ENCODE results near the gene ABCC10. TPM values are rescaled to one million over a fixed set of nuclear protein-coding genes. Genes with fewer than 3 reads are reported as not detected.
"Not testable (repeated sequence)": the region's sequence is repeated elsewhere in the genome, so short reads cannot be mapped to it uniquely, and the experiment has no call there.

Gene ABCC10
- total and polyA plus RNA-seq, 2 donors from 2014 or later, result 12.0 to 30.2 TPM

- Histone ChIP-seq H3K9me3 (ENCODE audit: control insufficient read depth in 2 of 3, insufficient read depth in 1 of 3, low read length in 3 of 3) (no peaks in the 10 kb centered on the region), H3K36me3 (ENCODE audit: control insufficient read depth in 2 of 3, insufficient read depth in 3 of 3, low read length in 3 of 3) (peaks cover 5 to 37% (median 26%) of the 10 kb centered on the region in 3 donors), H3K4me3 (ENCODE audit: low read length in 3 of 3) (no peak overlapping the region), H3K27me3 (ENCODE audit: control insufficient read depth, insufficient read depth, low read length) (no peaks in the 10 kb centered on the region), H3K27ac (ENCODE audit: low read depth in 2 of 2, low read length in 2 of 2) (no peak overlapping the region), H3K4me1 (ENCODE audit: control insufficient read depth in 2 of 3, insufficient read depth in 2 of 3, low read depth in 1 of 3, low read length in 3 of 3) (peaks cover 0 to 16% (median 16%) of the 10 kb centered on the region in 3 donors), H3K9ac (ENCODE audit: low read length in 3 of 3) (no peak overlapping the region)
- intact Hi-C loops (cut with DNase I), result no loop called here
- DNase-seq (peak in 1 of 5 donors; percentile 29), FAIRE-seq (no peak)
- no peak for TF ChIP-seq CTCF (IDR thresholded peaks at IDR 0.05; ENCODE audit: borderline replicate concordance, extremely low read depth, insufficient read depth)
Measured at GRCh38 chr6:43497129-43497396, 69.7 kb downstream of the ABCC10 start.

GRCh38 chr6:43497689-43498088 lies 70.3 kb downstream of the ABCC10 start:
- no peak for FAIRE-seq
- H3K9ac ChIP-seq (ENCODE audit: low read length in 3 of 3), result no peak overlapping the region
- no peaks in the 10 kb centered on the region for H3K27me3 ChIP-seq (ENCODE audit: control insufficient read depth, insufficient read depth, low read length)
- H3K4me1 ChIP-seq (ENCODE audit: control insufficient read depth in 2 of 3, insufficient read depth in 2 of 3, low read depth in 1 of 3, low read length in 3 of 3), result peaks cover 0 to 15% (median 12%) of the 10 kb centered on the region in 3 donors
- no peaks in the 10 kb centered on the region for H3K9me3 ChIP-seq (ENCODE audit: control insufficient read depth in 2 of 3, insufficient read depth in 1 of 3, low read length in 3 of 3)
- H3K4me3 ChIP-seq (ENCODE audit: low read length in 3 of 3), result no peak overlapping the region
- intact Hi-C loops (cut with DNase I), result no loop called here
- DNase-seq, result peak in 3 of 5 donors; percentile 23 to 42 (median 31)
- peaks cover 5 to 44% (median 32%) of the 10 kb centered on the region in 3 donors for H3K36me3 ChIP-seq (ENCODE audit: control insufficient read depth in 2 of 3, insufficient read depth in 3 of 3, low read length in 3 of 3)
- TF ChIP-seq CTCF (IDR thresholded peaks at IDR 0.05; ENCODE audit: borderline replicate concordance, extremely low read depth, insufficient read depth), result no peak
- no peak overlapping the region for H3K27ac ChIP-seq (ENCODE audit: low read depth in 2 of 2, low read length in 2 of 2)

- H3K4me3 ChIP-seq (ENCODE audit: low read length in 3 of 3); H3K9me3 ChIP-seq (ENCODE audit: control insufficient read depth in 2 of 3, insufficient read depth in 1 of 3, low read length in 3 of 3); H3K9ac ChIP-seq (ENCODE audit: low read length in 3 of 3); H3K27ac ChIP-seq (ENCODE audit: low read depth in 2 of 2, low read length in 2 of 2); H3K27me3 ChIP-seq (ENCODE audit: control insufficient read depth, insufficient read depth, low read length); FAIRE-seq; intact Hi-C loops (cut with DNase I); DNase-seq: not testable (repeated sequence)
- Histone ChIP-seq H3K36me3 (ENCODE audit: control insufficient read depth in 2 of 3, insufficient read depth in 3 of 3, low read length in 3 of 3) (peaks cover 5 to 50% (median 32%) of the 10 kb centered on the region in 3 donors), H3K4me1 (ENCODE audit: control insufficient read depth in 2 of 3, insufficient read depth in 2 of 3, low read depth in 1 of 3, low read length in 3 of 3) (peaks cover 0 to 15% (median 10%) of the 10 kb centered on the region in 3 donors)
Measured at GRCh38 chr6:43498291-43498690, 71.0 kb downstream of the ABCC10 start.

GRCh38 chr6:43499028-43499815 lies 71.9 kb downstream of the ABCC10 start:
- Histone ChIP-seq H3K9ac (ENCODE audit: low read length in 3 of 3) (no peak overlapping the region), H3K36me3 (ENCODE audit: control insufficient read depth in 2 of 3, insufficient read depth in 3 of 3, low read length in 3 of 3) (peaks cover 5 to 55% (median 32%) of the 10 kb centered on the region in 3 donors), H3K27ac (ENCODE audit: low read depth in 2 of 2, low read length in 2 of 2) (no peak overlapping the region), H3K27me3 (ENCODE audit: control insufficient read depth, insufficient read depth, low read length) (no peaks in the 10 kb centered on the region), H3K9me3 (ENCODE audit: control insufficient read depth in 2 of 3, insufficient read depth in 1 of 3, low read length in 3 of 3) (no peaks in the 10 kb centered on the region), H3K4me3 (ENCODE audit: low read length in 3 of 3) (no peak overlapping the region), H3K4me1 (ENCODE audit: control insufficient read depth in 2 of 3, insufficient read depth in 2 of 3, low read depth in 1 of 3, low read length in 3 of 3) (peaks cover 0 to 13% (median 2%) of the 10 kb centered on the region in 3 donors)
- FAIRE-seq, result no peak
- DNase-seq, result peak in 1 of 5 donors; percentile 26
- intact Hi-C loops (cut with DNase I), result no loop called here
- no peak for TF ChIP-seq CTCF (IDR thresholded peaks at IDR 0.05; ENCODE audit: borderline replicate concordance, extremely low read depth, insufficient read depth)

Small RNA genes lying within 50 kb of the gene (microRNA-seq; reads per million reads assigned to microRNA genes)
- gene MIR6780B, result not detected

Other genes starting within 250 kb of the ABCC10 start
- 47.3 TPM for gene CUL9, start 245.3 kb upstream of the ABCC10 start, total RNA-seq
- 34.7 TPM for gene CUL9, start 245.3 kb upstream of the ABCC10 start, polyA plus RNA-seq (ENCODE audit: insufficient read depth, low read depth, low replicate concordance)
- 74.3 TPM for gene DNPH1, start 198.1 kb upstream of the ABCC10 start, total RNA-seq
- gene DNPH1, start 198.1 kb upstream of the ABCC10 start, polyA plus RNA-seq (ENCODE audit: insufficient read depth, low read depth, low replicate concordance), result 373 TPM
- 0.31 TPM for gene TTBK1, start 184.1 kb upstream of the ABCC10 start, total RNA-seq
- gene TTBK1, start 184.1 kb upstream of the ABCC10 start, polyA plus RNA-seq (ENCODE audit: insufficient read depth, low read depth, low replicate concordance), result 0.26 TPM
- gene SLC22A7, start 129.3 kb upstream of the ABCC10 start, total RNA-seq, result 2.0 TPM
- 34.8 TPM for gene SLC22A7, start 129.3 kb upstream of the ABCC10 start, polyA plus RNA-seq (ENCODE audit: insufficient read depth, low read depth, low replicate concordance)
- 5.6 TPM for gene CRIP3, start 118.7 kb upstream of the ABCC10 start, total RNA-seq
- 14.3 TPM for gene CRIP3, start 118.7 kb upstream of the ABCC10 start, polyA plus RNA-seq (ENCODE audit: insufficient read depth, low read depth, low replicate concordance)
- gene ZNF318, start 57.9 kb upstream of the ABCC10 start, total RNA-seq, result 13.9 TPM
- gene ZNF318, start 57.9 kb upstream of the ABCC10 start, polyA plus RNA-seq (ENCODE audit: insufficient read depth, low read depth, low replicate concordance), result 5.5 TPM
- gene DLK2, start 28.0 kb downstream of the ABCC10 start, total RNA-seq, result 0.50 TPM
- gene DLK2, start 28.0 kb downstream of the ABCC10 start, polyA plus RNA-seq (ENCODE audit: insufficient read depth, low read depth, low replicate concordance), result not detected
- 38.5 TPM for gene TJAP1, start 50.0 kb downstream of the ABCC10 start, total RNA-seq
- 13.6 TPM for gene TJAP1, start 50.0 kb downstream of the ABCC10 start, polyA plus RNA-seq (ENCODE audit: insufficient read depth, low read depth, low replicate concordance)
- gene LRRC73, start 82.8 kb downstream of the ABCC10 start, total RNA-seq, result 1.5 TPM
- gene LRRC73, start 82.8 kb downstream of the ABCC10 start, polyA plus RNA-seq (ENCODE audit: insufficient read depth, low read depth, low replicate concordance), result 4.6 TPM
- gene YIPF3, start 89.4 kb downstream of the ABCC10 start, total RNA-seq, result 107 TPM
- gene YIPF3, start 89.4 kb downstream of the ABCC10 start, polyA plus RNA-seq (ENCODE audit: insufficient read depth, low read depth, low replicate concordance), result 114 TPM
- gene POLR1C, start 89.5 kb downstream of the ABCC10 start, total RNA-seq, result 41.3 TPM
- 27.5 TPM for gene POLR1C, start 89.5 kb downstream of the ABCC10 start, polyA plus RNA-seq (ENCODE audit: insufficient read depth, low read depth, low replicate concordance)
- gene XPO5, start 148.5 kb downstream of the ABCC10 start, total RNA-seq, result 34.3 TPM
- 7.5 TPM for gene XPO5, start 148.5 kb downstream of the ABCC10 start, polyA plus RNA-seq (ENCODE audit: insufficient read depth, low read depth, low replicate concordance)
- gene POLH, start 148.6 kb downstream of the ABCC10 start, total RNA-seq, result 16.8 TPM
- gene POLH, start 148.6 kb downstream of the ABCC10 start, polyA plus RNA-seq (ENCODE audit: insufficient read depth, low read depth, low replicate concordance), result 1.8 TPM
- 64.6 TPM for gene GTPBP2, start 201.7 kb downstream of the ABCC10 start, total RNA-seq
- 19.7 TPM for gene GTPBP2, start 201.7 kb downstream of the ABCC10 start, polyA plus RNA-seq (ENCODE audit: insufficient read depth, low read depth, low replicate concordance)
- 19.0 TPM for gene MAD2L1BP, start 208.3 kb downstream of the ABCC10 start, total RNA-seq
- gene MAD2L1BP, start 208.3 kb downstream of the ABCC10 start, polyA plus RNA-seq (ENCODE audit: insufficient read depth, low read depth, low replicate concordance), result 31.0 TPM
- 0.16 TPM for gene RSPH9, start 217.5 kb downstream of the ABCC10 start, total RNA-seq
- gene RSPH9, start 217.5 kb downstream of the ABCC10 start, polyA plus RNA-seq (ENCODE audit: insufficient read depth, low read depth, low replicate concordance), result 0.45 TPM

All from kidney (tissue), 14 donors.